CD4-positive, alpha-beta T cell (primary cell): ENCODE data around the gene NUDT10. TPM values are rescaled to one million over a fixed set of nuclear protein-coding genes. Genes with fewer than 3 reads are reported as not detected.
A peak's percentile ranks its signal among the peaks of the same experiment; 100 is the strongest.

ENCODE experiments used
- ATAC-seq: fragments of 200-7000 bp; cut with Tn5 transposase; one replicate; pipeline ENCODE4 v1.10.0; 2022; ENCODE audit warnings: mild to moderate bottlenecking; ENCODE audit not compliant: poor library complexity
- CTCF ChIA-PET: fragments of 350-600 bp; sonication (Branson Sonifier 250); formaldehyde crosslinking; loops from one replicate; lab custom pipeline; 2021; ENCODE audit warnings: antibody characterized with exemption, inconsistent platforms; lab: Charles Lee
- POLR2A ChIA-PET: fragments of 350-600 bp; sonication (Branson Sonifier 250); formaldehyde crosslinking; loops from one replicate; lab custom pipeline; 2021; ENCODE audit warnings: antibody characterized with exemption, inconsistent platforms; lab: Charles Lee
- DNase-seq, 14 experiments: peaks; one replicate each; pipeline ENCODE4 v3.0.0-alpha.2; 2013 to 2020; ENCODE audit warnings: mixed read lengths in 2 of 14
- H3K27ac ChIP-seq, 2 donors: one replicate each; pipeline versions ENCODE4 v1.5.1 to v1.7.0; 2013; ENCODE audit warnings: low read length in 2 of 2, low read depth in 1 of 2, mild to moderate bottlenecking in 1 of 2
- H3K27me3 ChIP-seq, 2 experiments: 1 replicate in 1 of 2; 2 replicates in 1 of 2; pipeline versions ENCODE4 v1.6.1 to v1.7.0; 2013; ENCODE audit warnings: low read length in 2 of 2, control low read depth in 1 of 2, mild to moderate bottlenecking in 1 of 2, moderate library complexity in 1 of 2; ENCODE audit not compliant: insufficient read depth in 2 of 2, control insufficient read depth in 1 of 2
- H3K36me3 ChIP-seq: one replicate; pipeline ENCODE4 v1.6.1; 2013; ENCODE audit warnings: low read length, control low read depth; ENCODE audit not compliant: insufficient read depth
- H3K4me1 ChIP-seq: one replicate; pipeline ENCODE4 v1.6.1; 2013; ENCODE audit warnings: low read length, control low read depth; ENCODE audit not compliant: insufficient read depth
- H3K4me3 ChIP-seq: one replicate; pipeline ENCODE4 v1.5.1; 2013; ENCODE audit warnings: mild to moderate bottlenecking, low read length, moderate library complexity
- H3K9me3 ChIP-seq, 2 experiments: 1 replicate in 1 of 2; 2 replicates in 1 of 2; pipeline versions ENCODE4 v1.6.1 to v1.7.0; 2013; ENCODE audit warnings: low read length in 2 of 2, mild to moderate bottlenecking in 2 of 2, control low read depth in 1 of 2, moderate library complexity in 1 of 2; ENCODE audit not compliant: control insufficient read depth in 1 of 2, insufficient read depth in 1 of 2
- H3K27ac Mint-ChIP-seq: one replicate; pipeline ENCODE4 v1.8.0; 2020; ENCODE audit warnings: mixed read lengths
- H3K27me3 Mint-ChIP-seq: one replicate; pipeline ENCODE4 v1.8.0; 2021; ENCODE audit warnings: mixed read lengths
- H3K36me3 Mint-ChIP-seq: one replicate; pipeline ENCODE4 v1.8.0; 2021; ENCODE audit warnings: low read depth, mixed read lengths
- H3K4me1 Mint-ChIP-seq: one replicate; pipeline ENCODE4 v1.8.0; 2021; ENCODE audit warnings: low read depth, mixed read lengths
- H3K4me3 Mint-ChIP-seq: one replicate; pipeline ENCODE4 v1.8.0; 2020; ENCODE audit warnings: mild to moderate bottlenecking, mixed read lengths
- H3K9me3 Mint-ChIP-seq: one replicate; pipeline ENCODE4 v1.8.0; 2020; ENCODE audit warnings: mixed read lengths
- intact Hi-C, 2 experiments: fragments of 100-400 bp; cut with DNase I in 1 of 2; cut with micrococcal nuclease in 1 of 2; formaldehyde crosslinking; loops; one replicate each; pipeline versions ENCODE4 v1.15.1 to v1.9.0; 2023 to 2025; cut with DNase I, micrococcal nuclease
- total RNA-seq, 174 experiments: library from RNA in 2 of 174; stranded (reverse) in 2 of 174; gene quantifications; one replicate each; pipeline ENCODE4 v1.2.3 and lab custom pipeline; 2021 to 2026
- TF ChIP-seq, protein P1 (sequence below): fragments of 200-600 bp; IDR thresholded peaks from one replicate; pipeline ENCODE4 v1.8.0; 2022; ENCODE audit warnings: antibody characterized with exemption, mild to moderate bottlenecking

Gene NUDT10
- total RNA-seq, 2 experiments from 2014 or later, result not detected

- Histone ChIP-seq H3K4me1 (peaks cover 5% of the 10 kb centered on the region), H3K9me3 (no peaks in the 10 kb centered on the region), H3K4me3 (no peak overlapping the region), H3K27ac (no peak overlapping the region), H3K27me3 (no peaks in the 10 kb centered on the region), H3K36me3 (no peaks in the 10 kb centered on the region)
- CTCF ChIA-PET, result interaction anchor here (0.6 to 3.3 kb wide), 6 partner anchors 9 to 125 kb away, joined by 3 to 22 read pairs (median 4); no protein-coding TSS in a partner anchor
- peak in 8 of 14 experiments; percentile 2 to 57 (median 26) for DNase-seq
- Mint-ChIP-seq H3K9me3 (no peaks in the 10 kb centered on the region), H3K27ac (no peak overlapping the region), H3K27me3 (no peaks in the 10 kb centered on the region), H3K36me3 (no peaks in the 10 kb centered on the region), H3K4me3 (no peak overlapping the region), H3K4me1 (no peaks in the 10 kb centered on the region)
- peak; percentile 79 for ATAC-seq
- TF ChIP-seq, protein P1, sequence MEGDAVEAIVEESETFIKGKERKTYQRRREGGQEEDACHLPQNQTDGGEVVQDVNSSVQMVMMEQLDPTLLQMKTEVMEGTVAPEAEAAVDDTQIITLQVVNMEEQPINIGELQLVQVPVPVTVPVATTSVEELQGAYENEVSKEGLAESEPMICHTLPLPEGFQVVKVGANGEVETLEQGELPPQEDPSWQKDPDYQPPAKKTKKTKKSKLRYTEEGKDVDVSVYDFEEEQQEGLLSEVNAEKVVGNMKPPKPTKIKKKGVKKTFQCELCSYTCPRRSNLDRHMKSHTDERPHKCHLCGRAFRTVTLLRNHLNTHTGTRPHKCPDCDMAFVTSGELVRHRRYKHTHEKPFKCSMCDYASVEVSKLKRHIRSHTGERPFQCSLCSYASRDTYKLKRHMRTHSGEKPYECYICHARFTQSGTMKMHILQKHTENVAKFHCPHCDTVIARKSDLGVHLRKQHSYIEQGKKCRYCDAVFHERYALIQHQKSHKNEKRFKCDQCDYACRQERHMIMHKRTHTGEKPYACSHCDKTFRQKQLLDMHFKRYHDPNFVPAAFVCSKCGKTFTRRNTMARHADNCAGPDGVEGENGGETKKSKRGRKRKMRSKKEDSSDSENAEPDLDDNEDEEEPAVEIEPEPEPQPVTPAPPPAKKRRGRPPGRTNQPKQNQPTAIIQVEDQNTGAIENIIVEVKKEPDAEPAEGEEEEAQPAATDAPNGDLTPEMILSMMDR, result peak; percentile 58
- POLR2A ChIA-PET, result interaction anchor here (0.6 to 1.1 kb wide), 2 partner anchors 84 to 86 kb away, joined by 3 read pairs; no protein-coding TSS in a partner anchor
- intact Hi-C loops, result loop anchor here (1.0 to 10.0 kb wide), 4 partner anchors 84 to 928 kb away; no protein-coding TSS in a partner anchor
These were observed 4.0 kb downstream of the NUDT10 start for GRCh38 chrX:51336584-51336983.

DNA sequence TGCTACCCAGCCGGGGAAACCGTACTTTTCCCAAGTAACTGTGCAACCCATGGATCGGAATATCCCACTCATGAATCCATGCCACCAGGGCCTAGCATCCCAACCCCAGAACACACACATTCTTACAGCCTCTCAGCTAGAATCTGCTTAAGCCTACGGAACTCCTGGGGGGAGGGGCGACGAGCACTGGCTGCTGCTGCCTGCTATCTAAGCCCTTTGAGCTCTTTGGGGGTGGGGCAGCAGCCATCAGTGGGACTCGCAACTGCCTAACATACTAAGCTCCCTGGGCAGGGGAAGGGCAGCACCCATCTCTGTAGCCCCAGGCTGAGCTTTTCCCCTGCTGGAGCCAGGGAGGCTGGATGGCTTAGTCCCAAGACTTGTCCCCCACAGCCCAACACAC, 28.6 kb downstream of the NUDT10 start:
- no peaks in the 10 kb centered on the region for H3K27me3 Mint-ChIP-seq
- ATAC-seq (no peak), DNase-seq (no peak)
- Histone ChIP-seq H3K9me3 (peaks cover 0 to 7% of the 10 kb centered on the region in 2 experiments), H3K4me3 (no peak overlapping the region), H3K27ac (no peak overlapping the region), H3K4me1 (no peaks in the 10 kb centered on the region), H3K27me3 (no peaks in the 10 kb centered on the region), H3K36me3 (no peaks in the 10 kb centered on the region)
- intact Hi-C loops, result no loop called here
- no peaks in the 10 kb centered on the region for H3K4me1 Mint-ChIP-seq
- TF ChIP-seq, protein P1, result no peak
- no peak overlapping the region for H3K4me3 Mint-ChIP-seq
- peaks cover 69% of the 10 kb centered on the region for H3K36me3 Mint-ChIP-seq
- H3K9me3 Mint-ChIP-seq, result no peaks in the 10 kb centered on the region
- ChIA-PET POLR2A (no interaction called here), CTCF (no interaction called here)
- no peak overlapping the region for H3K27ac Mint-ChIP-seq

- no peaks in the 10 kb centered on the region for H3K27me3 Mint-ChIP-seq
- no peaks in the 10 kb centered on the region for H3K4me1 ChIP-seq
- H3K4me3 Mint-ChIP-seq, result no peak overlapping the region
- no peak for ATAC-seq
- intact Hi-C loops, result no loop called here
- peaks cover 8% of the 10 kb centered on the region for H3K36me3 Mint-ChIP-seq
- no peaks in the 10 kb centered on the region for H3K9me3 Mint-ChIP-seq
- H3K27ac ChIP-seq, result no peak overlapping the region
- no peaks in the 10 kb centered on the region for H3K27me3 ChIP-seq
- no peak overlapping the region for H3K4me3 ChIP-seq
- ChIA-PET CTCF (interaction anchor here (1.3 kb wide), 1 partner anchor 17 kb away, joined by 3 read pairs; no protein-coding TSS in a partner anchor), POLR2A (no interaction called here)
- no peak overlapping the region for H3K27ac Mint-ChIP-seq
- no peaks in the 10 kb centered on the region for H3K9me3 ChIP-seq
- H3K36me3 ChIP-seq, result no peaks in the 10 kb centered on the region
- no peak for DNase-seq
- peaks cover 17% of the 10 kb centered on the region for H3K4me1 Mint-ChIP-seq
- TF ChIP-seq, protein P1, result no peak
These were observed 44.0 kb downstream of the NUDT10 start for GRCh38 chrX:51376672-51377071.

Other genes with a start within 250 kb of the NUDT10 start
- under 1 TPM; 0.20 to 0.47 TPM for gene NUDT11, start 163.8 kb downstream of the NUDT10 start, total RNA-seq